ENCODE data around the gene FXYD5.

- TF ChIP-seq POLR2A (IDR thresholded peaks at IDR 0.05; ENCODE audit: low read depth, low read length) (no peak), POLR2AphosphoS5 (IDR thresholded peaks at IDR 0.05; ENCODE audit: insufficient read depth, low read depth, low read length) (no peak), EZH2 (IDR thresholded peaks at IDR 0.05; ENCODE audit: borderline replicate concordance, low read depth, low read length, severe bottlenecking) (no peak), JUN (IDR thresholded peaks at IDR 0.05; ENCODE audit: borderline replicate concordance, insufficient read depth, insufficient read length, low read depth) (no peak), MAX (IDR thresholded peaks at IDR 0.05; ENCODE audit: insufficient read depth, insufficient read length) (no peak)
- TF ChIP-seq, protein P1, sequence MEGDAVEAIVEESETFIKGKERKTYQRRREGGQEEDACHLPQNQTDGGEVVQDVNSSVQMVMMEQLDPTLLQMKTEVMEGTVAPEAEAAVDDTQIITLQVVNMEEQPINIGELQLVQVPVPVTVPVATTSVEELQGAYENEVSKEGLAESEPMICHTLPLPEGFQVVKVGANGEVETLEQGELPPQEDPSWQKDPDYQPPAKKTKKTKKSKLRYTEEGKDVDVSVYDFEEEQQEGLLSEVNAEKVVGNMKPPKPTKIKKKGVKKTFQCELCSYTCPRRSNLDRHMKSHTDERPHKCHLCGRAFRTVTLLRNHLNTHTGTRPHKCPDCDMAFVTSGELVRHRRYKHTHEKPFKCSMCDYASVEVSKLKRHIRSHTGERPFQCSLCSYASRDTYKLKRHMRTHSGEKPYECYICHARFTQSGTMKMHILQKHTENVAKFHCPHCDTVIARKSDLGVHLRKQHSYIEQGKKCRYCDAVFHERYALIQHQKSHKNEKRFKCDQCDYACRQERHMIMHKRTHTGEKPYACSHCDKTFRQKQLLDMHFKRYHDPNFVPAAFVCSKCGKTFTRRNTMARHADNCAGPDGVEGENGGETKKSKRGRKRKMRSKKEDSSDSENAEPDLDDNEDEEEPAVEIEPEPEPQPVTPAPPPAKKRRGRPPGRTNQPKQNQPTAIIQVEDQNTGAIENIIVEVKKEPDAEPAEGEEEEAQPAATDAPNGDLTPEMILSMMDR (IDR thresholded peaks at IDR 0.05; ENCODE audit: extremely low read depth in 1 of 2, insufficient read depth in 1 of 2, low read depth in 1 of 2, low read length in 2 of 2) = no peak
Measured at GRCh38 chr19:35125749-35126623, 28.5 kb upstream of the FXYD5 start.

Measured in endothelial cell of umbilical vein (primary cell).